ENCODE measurements around the gene CD37.

CD37 gene

GRCh38 chr19:49383599-49383998 is 48.4 kb downstream of the CD37 start:
- DNase-seq = no peak

GRCh38 chr19:49387936-49388372 is 52.7 kb downstream of the CD37 start, which contains the start of gene KASH5:
KASH5 (plus strand) TSS chr19:49388249; CDS start chr19:49390884, 2,635 bp downstream.
- DNase-seq = no peak

- no peak for DNase-seq
Observed at GRCh38 chr19:49389406-49389805, 54.2 kb downstream of the CD37 start.

Data from HCEC 1CT (cell line).